ENCODE results near the gene FANCE. TPM values are rescaled to one million over a fixed set of nuclear protein-coding genes. Genes with fewer than 3 reads are reported as not detected.

The FANCE gene
- polyA plus RNA-seq, 1 experiment = 7.0 TPM

GRCh38 chr6:35449287-35449881, 2.8 kb upstream of the FANCE start:
- peak; percentile 77 for TF ChIP-seq CTCF (IDR thresholded peaks at IDR 0.05; ENCODE audit: low read depth, low read length)
- POLR2A ChIA-PET = interaction anchor here (0.7 to 1.3 kb wide), 6 partner anchors 22 to 236 kb away, joined by 3 to 8 read pairs (median 4); partner anchors contain the start of genes PPARD, SCUBE3 and ZNF76
- Histone ChIP-seq H3K9me3 (ENCODE audit: control insufficient read depth, insufficient read depth, low read length) (no peaks in the 10 kb centered on the region; the same call in 1 of the 2 replicates), H3K27ac (ENCODE audit: low read depth, low read length) (no peak overlapping the region), H3K27me3 (ENCODE audit: control insufficient read depth, insufficient read depth, low read length) (no peaks in the 10 kb centered on the region), H3K4me3 (ENCODE audit: low read depth, low read length) (no peak overlapping the region)
- CTCF ChIA-PET = interaction anchor here (0.6 to 9.4 kb wide), 25 partner anchors 9 to 244 kb away, joined by 3 to 201 read pairs (median 3); partner anchors contain the start of gene PPARD
- peak; percentile 39 for DNase-seq (ENCODE audit: low read depth, low spot score)

GRCh38 chr6:35451354-35452182, 570 bp upstream of the FANCE start:
- ChIA-PET POLR2A (interaction anchor here (0.6 to 2.0 kb wide), 3 partner anchors 20 to 110 kb away, joined by 3 to 6 read pairs (median 4); partner anchors contain the start of gene PPARD), CTCF (interaction anchor here (0.6 to 9.4 kb wide), 9 partner anchors 11 to 158 kb away, joined by 3 to 201 read pairs (median 5); partner anchors contain the start of genes DEF6 and PPARD)
- no peak for DNase-seq (ENCODE audit: low read depth, low spot score)
- no peak overlapping the region for H3K27ac ChIP-seq (ENCODE audit: low read depth, low read length)
- H3K27me3 ChIP-seq (ENCODE audit: control insufficient read depth, insufficient read depth, low read length) = no peaks in the 10 kb centered on the region
- TF ChIP-seq CTCF (IDR thresholded peaks at IDR 0.05; ENCODE audit: low read depth, low read length) = no peak
- H3K4me3 ChIP-seq (ENCODE audit: low read depth, low read length) = peak overlapping the region; percentile 75
- no peaks in the 10 kb centered on the region; the same call in 1 of the 2 replicates for H3K9me3 ChIP-seq (ENCODE audit: control insufficient read depth, insufficient read depth, low read length)

GRCh38 chr6:35453236-35453635, 1.1 kb downstream of the FANCE start:
- H3K9me3 ChIP-seq (ENCODE audit: control insufficient read depth, insufficient read depth, low read length) = no peaks in the 10 kb centered on the region; the same call in 1 of the 2 replicates
- no peak overlapping the region for H3K27ac ChIP-seq (ENCODE audit: low read depth, low read length)
- no peak for TF ChIP-seq CTCF (IDR thresholded peaks at IDR 0.05; ENCODE audit: low read depth, low read length)
- peak overlapping the region; percentile 75 for H3K4me3 ChIP-seq (ENCODE audit: low read depth, low read length)
- DNase-seq (ENCODE audit: low read depth, low spot score) = no peak
- CTCF ChIA-PET = interaction anchor here (1.0 to 9.4 kb wide), 4 partner anchors 13 to 110 kb away, joined by 4 to 201 read pairs (median 5); partner anchors contain the start of gene PPARD
- H3K27me3 ChIP-seq (ENCODE audit: control insufficient read depth, insufficient read depth, low read length) = no peaks in the 10 kb centered on the region
- POLR2A ChIA-PET = interaction anchor here (0.7 kb wide), 1 partner anchor 15 kb away, joined by 3 read pairs; no protein-coding TSS in a partner anchor

- Histone ChIP-seq H3K9me3 (ENCODE audit: control insufficient read depth, insufficient read depth, low read length) (no peaks in the 10 kb centered on the region; the same call in 1 of the 2 replicates), H3K4me3 (ENCODE audit: low read depth, low read length) (no peak overlapping the region), H3K27me3 (ENCODE audit: control insufficient read depth, insufficient read depth, low read length) (no peaks in the 10 kb centered on the region), H3K27ac (ENCODE audit: low read depth, low read length) (no peak overlapping the region)
- CTCF ChIA-PET = interaction anchor here (0.6 to 9.4 kb wide), 6 partner anchors 12 to 777 kb away, joined by 4 to 201 read pairs (median 6); partner anchors contain the start of gene PPARD
- DNase-seq (ENCODE audit: low read depth, low spot score) = no peak
- TF ChIP-seq CTCF (IDR thresholded peaks at IDR 0.05; ENCODE audit: low read depth, low read length) = no peak
- POLR2A ChIA-PET = no interaction called here
Measured at GRCh38 chr6:35454391-35455110, 2.4 kb downstream of the FANCE start.
